ENCODE results near the gene SEC22A.

The SEC22A gene

DNA sequence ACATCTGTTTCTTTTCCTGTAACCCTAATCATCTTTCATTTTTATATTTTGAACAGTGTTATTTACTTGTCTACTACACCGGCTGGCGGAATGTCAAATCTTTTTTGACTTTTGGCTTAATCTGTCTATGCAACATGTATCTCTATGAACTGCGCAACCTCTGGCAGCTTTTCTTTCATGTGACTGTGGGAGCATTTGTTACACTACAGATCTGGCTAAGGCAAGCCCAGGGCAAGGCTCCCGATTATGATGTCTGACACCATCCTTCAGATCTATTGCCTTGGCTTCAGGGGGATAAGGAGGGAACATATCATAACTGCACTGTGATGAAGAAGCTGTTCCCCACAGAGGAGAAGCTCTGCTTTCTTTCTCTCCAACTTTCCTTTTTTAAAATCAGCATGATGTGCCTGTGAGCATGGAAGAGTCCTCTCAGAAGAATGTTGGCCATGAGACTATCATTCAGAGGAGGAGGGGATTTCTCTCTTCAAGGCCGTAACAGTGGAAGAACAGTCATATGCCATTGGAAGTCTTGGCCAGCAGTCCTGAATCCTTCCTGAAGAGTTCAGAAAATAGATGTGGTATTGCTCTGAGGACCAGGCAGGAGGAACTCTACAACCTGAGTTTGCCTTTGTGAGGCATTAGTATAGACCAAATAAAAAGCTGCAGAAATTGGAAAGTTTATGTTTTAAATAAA lies 69.9 kb downstream of the SEC22A start:
- Histone ChIP-seq H2BK5ac (ENCODE audit: low read length) (no peak overlapping the region), H3K56ac (ENCODE audit: low read length) (no peak overlapping the region), H4K8ac (ENCODE audit: low read depth, low read length) (no peak overlapping the region), H3K79me1 (ENCODE audit: low read length) (no peaks in the 10 kb centered on the region), H3K18ac (ENCODE audit: low read length) (no peak overlapping the region), H4K5ac (ENCODE audit: low read length) (no peak overlapping the region), H3K27me3 (ENCODE audit: insufficient read depth, low read length, poor library complexity) (no peaks in the 10 kb centered on the region), H3K4ac (ENCODE audit: low read depth, low read length) (no peak overlapping the region), H2AK5ac (ENCODE audit: low read length) (no peak overlapping the region), H3K79me2 (ENCODE audit: control insufficient read depth, insufficient read depth, low read length) (no peaks in the 10 kb centered on the region), H2BK120ac (ENCODE audit: low read depth, low read length) (no peak overlapping the region), H3K4me2 (ENCODE audit: low read length) (no peak overlapping the region), H3K27ac (ENCODE audit: low read depth, low read length) (no peak overlapping the region), H3K23ac (ENCODE audit: low read length) (no peak overlapping the region), H2BK15ac (replicated peaks; ENCODE audit: low read depth) (no peak overlapping the region), H3K4me3 (ENCODE audit: low read length) (no peak overlapping the region), H3K9ac (ENCODE audit: low read length) (no peak overlapping the region), H3K36me3 (ENCODE audit: control insufficient read depth, insufficient read depth, low read length) (no peaks in the 10 kb centered on the region), H3K4me1 (ENCODE audit: control insufficient read depth, low read depth, low read length) (peaks cover 1% of the 10 kb centered on the region)
- no CpG with 5 or more reads among the region's 5 CpGs for WGBS (ENCODE audit: extremely low coverage, insufficient coverage, low lambda C conversion rate)
- DNase-seq: no peak

DNA sequence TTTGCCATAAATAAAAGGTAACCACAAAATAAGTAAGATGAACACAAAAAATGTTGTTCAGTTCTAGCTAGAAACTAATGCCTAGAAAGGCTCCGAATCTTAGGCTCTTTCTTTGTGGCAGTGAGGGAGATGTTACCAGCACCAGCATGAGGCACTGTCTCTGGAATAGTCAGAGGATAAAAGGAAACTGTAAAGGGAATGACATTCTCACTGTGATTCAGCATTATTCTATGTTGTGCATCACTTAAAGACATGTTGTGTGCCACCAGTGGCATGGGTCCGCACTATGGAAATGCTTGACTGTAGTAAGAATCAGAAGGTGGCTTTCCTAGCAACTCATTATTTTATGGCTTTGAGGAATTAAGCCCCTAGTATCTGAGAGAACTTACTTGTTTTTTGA lies 70.8 kb downstream of the SEC22A start:
- H3K4me2 ChIP-seq (ENCODE audit: low read length): no peak overlapping the region
- H3K27ac ChIP-seq (ENCODE audit: low read depth, low read length): peak overlapping the region; percentile 40
- no CpG with 5 or more reads among the region's 2 CpGs for WGBS (ENCODE audit: extremely low coverage, insufficient coverage, low lambda C conversion rate)
- no peak overlapping the region for H3K4me3 ChIP-seq (ENCODE audit: low read length)
- peak overlapping the region; percentile 65 for H3K56ac ChIP-seq (ENCODE audit: low read length)
- H2BK5ac ChIP-seq (ENCODE audit: low read length): no peak overlapping the region
- no peak overlapping the region for H2BK15ac ChIP-seq (replicated peaks; ENCODE audit: low read depth)
- H3K79me2 ChIP-seq (ENCODE audit: control insufficient read depth, insufficient read depth, low read length): no peaks in the 10 kb centered on the region
- H3K18ac ChIP-seq (ENCODE audit: low read length): no peak overlapping the region
- H4K5ac ChIP-seq (ENCODE audit: low read length): no peak overlapping the region
- no peak overlapping the region for H4K8ac ChIP-seq (ENCODE audit: low read depth, low read length)
- H3K36me3 ChIP-seq (ENCODE audit: control insufficient read depth, insufficient read depth, low read length): no peaks in the 10 kb centered on the region
- H2BK120ac ChIP-seq (ENCODE audit: low read depth, low read length): no peak overlapping the region
- H3K4me1 ChIP-seq (ENCODE audit: control insufficient read depth, low read depth, low read length): peaks cover 1% of the 10 kb centered on the region
- H3K79me1 ChIP-seq (ENCODE audit: low read length): no peaks in the 10 kb centered on the region
- H3K9ac ChIP-seq (ENCODE audit: low read length): no peak overlapping the region
- peak; percentile 77 for DNase-seq
- no peak overlapping the region for H3K4ac ChIP-seq (ENCODE audit: low read depth, low read length)
- no peak overlapping the region for H2AK5ac ChIP-seq (ENCODE audit: low read length)
- no peak overlapping the region for H3K23ac ChIP-seq (ENCODE audit: low read length)
- H3K27me3 ChIP-seq (ENCODE audit: insufficient read depth, low read length, poor library complexity): no peaks in the 10 kb centered on the region

DNA sequence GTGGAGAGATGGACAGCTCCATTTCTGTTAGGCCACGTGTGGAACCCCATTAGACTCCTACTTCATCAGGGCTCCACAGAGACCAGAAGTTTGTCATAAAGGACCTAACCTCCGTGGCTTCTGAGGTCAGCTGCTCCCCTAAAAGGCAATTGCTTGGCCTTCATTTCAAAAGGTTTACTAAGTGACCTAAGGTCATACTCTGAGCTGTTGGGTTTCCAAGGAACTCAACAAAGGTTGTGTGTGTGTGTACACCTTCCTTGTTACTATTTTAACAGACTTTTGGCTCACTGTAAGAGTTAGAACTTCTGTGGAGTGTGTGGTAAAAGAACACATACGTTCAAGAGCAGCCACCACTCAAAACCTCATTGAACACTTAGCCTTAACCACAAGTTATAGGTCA lies 73.9 kb downstream of the SEC22A start:
- Histone ChIP-seq H4K5ac (ENCODE audit: low read length) (no peak overlapping the region), H3K9ac (ENCODE audit: low read length) (no peak overlapping the region), H3K56ac (ENCODE audit: low read length) (no peak overlapping the region), H3K79me2 (ENCODE audit: control insufficient read depth, insufficient read depth, low read length) (no peaks in the 10 kb centered on the region), H3K18ac (ENCODE audit: low read length) (no peak overlapping the region), H3K4me1 (ENCODE audit: control insufficient read depth, low read depth, low read length) (peaks cover 1% of the 10 kb centered on the region), H2BK120ac (ENCODE audit: low read depth, low read length) (no peak overlapping the region), H2BK15ac (replicated peaks; ENCODE audit: low read depth) (no peak overlapping the region), H2AK5ac (ENCODE audit: low read length) (no peak overlapping the region), H2BK5ac (ENCODE audit: low read length) (no peak overlapping the region), H3K4me2 (ENCODE audit: low read length) (no peak overlapping the region), H4K8ac (ENCODE audit: low read depth, low read length) (no peak overlapping the region), H3K4ac (ENCODE audit: low read depth, low read length) (no peak overlapping the region), H3K36me3 (ENCODE audit: control insufficient read depth, insufficient read depth, low read length) (no peaks in the 10 kb centered on the region), H3K27me3 (ENCODE audit: insufficient read depth, low read length, poor library complexity) (no peaks in the 10 kb centered on the region), H3K23ac (ENCODE audit: low read length) (no peak overlapping the region), H3K79me1 (ENCODE audit: low read length) (no peaks in the 10 kb centered on the region), H3K4me3 (ENCODE audit: low read length) (no peak overlapping the region), H3K27ac (ENCODE audit: low read depth, low read length) (no peak overlapping the region)
- no CpG with 5 or more reads among the region's 3 CpGs for WGBS (ENCODE audit: extremely low coverage, insufficient coverage, low lambda C conversion rate)
- no peak for DNase-seq

DNA sequence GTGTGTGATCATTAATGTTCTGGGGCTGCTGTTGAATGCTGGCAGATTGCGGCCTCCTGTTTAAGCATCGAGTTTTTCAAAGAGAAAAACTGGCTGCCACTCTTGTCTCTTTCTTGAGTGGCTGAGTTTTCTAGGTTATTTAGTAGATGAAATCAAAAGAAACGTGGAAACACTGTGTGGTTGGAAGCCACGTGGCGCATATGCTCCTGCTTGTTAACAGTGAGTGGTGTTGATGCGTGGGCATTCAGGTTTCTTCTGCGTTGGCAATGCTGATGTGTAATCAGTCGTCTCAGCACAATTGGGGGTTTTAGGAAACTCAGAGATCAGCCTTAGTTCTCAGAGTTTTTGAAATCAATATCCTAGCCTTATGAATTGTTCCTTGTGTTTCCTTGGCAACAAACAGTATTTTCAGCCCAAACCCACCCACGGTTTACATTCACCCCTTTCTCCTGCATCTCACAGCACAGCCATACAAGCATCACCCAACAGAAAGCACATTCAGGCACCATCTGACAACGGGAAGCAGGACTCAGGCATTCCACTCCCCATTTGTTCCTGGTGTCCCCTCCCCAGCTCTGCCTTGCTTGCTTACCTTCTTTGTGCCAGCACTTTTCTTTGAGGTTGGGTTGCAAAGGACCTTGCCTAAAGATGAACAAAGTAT lies 74.7 kb downstream of the SEC22A start:
- Histone ChIP-seq H2BK120ac (ENCODE audit: low read depth, low read length) (no peak overlapping the region), H3K27me3 (ENCODE audit: insufficient read depth, low read length, poor library complexity) (no peaks in the 10 kb centered on the region), H3K23ac (ENCODE audit: low read length) (no peak overlapping the region), H3K56ac (ENCODE audit: low read length) (no peak overlapping the region), H2BK5ac (ENCODE audit: low read length) (no peak overlapping the region), H3K4me3 (ENCODE audit: low read length) (no peak overlapping the region), H3K27ac (ENCODE audit: low read depth, low read length) (no peak overlapping the region), H3K79me2 (ENCODE audit: control insufficient read depth, insufficient read depth, low read length) (no peaks in the 10 kb centered on the region), H3K4me1 (ENCODE audit: control insufficient read depth, low read depth, low read length) (peaks cover 1% of the 10 kb centered on the region), H2AK5ac (ENCODE audit: low read length) (no peak overlapping the region), H4K8ac (ENCODE audit: low read depth, low read length) (no peak overlapping the region), H3K79me1 (ENCODE audit: low read length) (no peaks in the 10 kb centered on the region), H2BK15ac (replicated peaks; ENCODE audit: low read depth) (no peak overlapping the region), H3K18ac (ENCODE audit: low read length) (no peak overlapping the region), H3K4me2 (ENCODE audit: low read length) (no peak overlapping the region), H3K9ac (ENCODE audit: low read length) (no peak overlapping the region), H4K5ac (ENCODE audit: low read length) (no peak overlapping the region), H3K36me3 (ENCODE audit: control insufficient read depth, insufficient read depth, low read length) (no peaks in the 10 kb centered on the region), H3K4ac (ENCODE audit: low read depth, low read length) (no peak overlapping the region)
- no CpG with 5 or more reads among the region's 10 CpGs for WGBS (ENCODE audit: extremely low coverage, insufficient coverage, low lambda C conversion rate)
- DNase-seq: no peak

DNA sequence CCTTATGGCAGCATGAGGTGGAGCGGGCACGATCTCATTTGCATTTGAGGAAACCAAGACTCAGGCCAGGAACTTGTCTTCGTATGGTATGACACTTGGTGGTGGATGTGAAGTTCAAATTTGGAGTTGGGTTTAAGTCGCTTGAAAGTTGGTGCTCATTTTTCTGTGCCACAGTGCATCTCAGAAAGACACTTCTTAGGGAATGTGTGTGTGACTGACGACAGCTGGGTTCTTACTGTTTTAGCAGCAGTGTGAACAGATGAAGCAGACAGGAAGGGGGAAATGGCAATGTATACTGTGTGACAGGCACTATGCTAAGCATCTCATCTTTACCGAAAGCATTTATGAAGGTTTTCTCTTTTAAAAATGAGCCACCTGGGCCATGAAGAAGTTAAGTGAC lies 75.4 kb downstream of the SEC22A start:
- Histone ChIP-seq H3K27ac (ENCODE audit: low read depth, low read length) (no peak overlapping the region), H3K4me3 (ENCODE audit: low read length) (no peak overlapping the region), H3K56ac (ENCODE audit: low read length) (no peak overlapping the region), H3K27me3 (ENCODE audit: insufficient read depth, low read length, poor library complexity) (no peaks in the 10 kb centered on the region), H4K5ac (ENCODE audit: low read length) (no peak overlapping the region), H2BK15ac (replicated peaks; ENCODE audit: low read depth) (no peak overlapping the region), H3K4me1 (ENCODE audit: control insufficient read depth, low read depth, low read length) (peaks cover 1% of the 10 kb centered on the region), H3K23ac (ENCODE audit: low read length) (no peak overlapping the region), H3K79me2 (ENCODE audit: control insufficient read depth, insufficient read depth, low read length) (no peaks in the 10 kb centered on the region), H3K4ac (ENCODE audit: low read depth, low read length) (no peak overlapping the region), H3K79me1 (ENCODE audit: low read length) (no peaks in the 10 kb centered on the region), H3K9ac (ENCODE audit: low read length) (no peak overlapping the region), H3K18ac (ENCODE audit: low read length) (no peak overlapping the region), H2AK5ac (ENCODE audit: low read length) (no peak overlapping the region), H2BK5ac (ENCODE audit: low read length) (no peak overlapping the region), H3K4me2 (ENCODE audit: low read length) (no peak overlapping the region), H3K36me3 (ENCODE audit: control insufficient read depth, insufficient read depth, low read length) (no peaks in the 10 kb centered on the region), H2BK120ac (ENCODE audit: low read depth, low read length) (no peak overlapping the region), H4K8ac (ENCODE audit: low read depth, low read length) (no peak overlapping the region)
- no peak for DNase-seq
- WGBS (ENCODE audit: extremely low coverage, insufficient coverage, low lambda C conversion rate): no CpG with 5 or more reads among the region's 6 CpGs

GRCh38 chr3:123278446-123278845 lies 76.7 kb downstream of the SEC22A start:
- no CpG with 5 or more reads among the region's 5 CpGs for WGBS (ENCODE audit: extremely low coverage, insufficient coverage, low lambda C conversion rate)
- H3K79me1 ChIP-seq (ENCODE audit: low read length): no peaks in the 10 kb centered on the region
- no peaks in the 10 kb centered on the region for H3K4me1 ChIP-seq (ENCODE audit: control insufficient read depth, low read depth, low read length)

More at GRCh38 chr3:123278446-123278845, 76.7 kb downstream of the SEC22A start:
- Histone ChIP-seq H2BK120ac (ENCODE audit: low read depth, low read length) (no peak overlapping the region), H3K4ac (ENCODE audit: low read depth, low read length) (no peak overlapping the region), H3K27ac (ENCODE audit: low read depth, low read length) (no peak overlapping the region), H3K27me3 (ENCODE audit: insufficient read depth, low read length, poor library complexity) (no peaks in the 10 kb centered on the region), H3K79me2 (ENCODE audit: control insufficient read depth, insufficient read depth, low read length) (no peaks in the 10 kb centered on the region), H3K23ac (ENCODE audit: low read length) (no peak overlapping the region), H2BK5ac (ENCODE audit: low read length) (no peak overlapping the region), H4K8ac (ENCODE audit: low read depth, low read length) (no peak overlapping the region), H3K4me3 (ENCODE audit: low read length) (no peak overlapping the region), H2AK5ac (ENCODE audit: low read length) (no peak overlapping the region), H3K56ac (ENCODE audit: low read length) (no peak overlapping the region), H3K36me3 (ENCODE audit: control insufficient read depth, insufficient read depth, low read length) (no peaks in the 10 kb centered on the region), H3K18ac (ENCODE audit: low read length) (no peak overlapping the region), H2BK15ac (replicated peaks; ENCODE audit: low read depth) (no peak overlapping the region), H4K5ac (ENCODE audit: low read length) (no peak overlapping the region), H3K9ac (ENCODE audit: low read length) (no peak overlapping the region), H3K4me2 (ENCODE audit: low read length) (no peak overlapping the region)
- no peak for DNase-seq

All from mesendoderm (in vitro differentiated cells).